Mesenchymal stem cell (in vitro differentiated cells and primary cell): ENCODE measurements around the gene PRDX5.
A peak's percentile ranks its signal among the peaks of the same experiment; 100 is the strongest.

Source experiments
- DNase-seq: peaks from one replicate; pipeline ENCODE4 v3.0.0-alpha.2; 2013
- H2AFZ ChIP-seq: one replicate; pipeline ENCODE4 v1.6.1; 2013; ENCODE audit warnings: low read depth, mild to moderate bottlenecking, control low read depth, inconsistent platforms, low read length, moderate library complexity
- H2AK5ac ChIP-seq: 2 replicates; pipeline ENCODE4 v1.6.1; 2013; ENCODE audit warnings: low read length, moderate library complexity, mild to moderate bottlenecking, inconsistent platforms; ENCODE audit not compliant: severe bottlenecking
- H2BK120ac ChIP-seq: one replicate; pipeline ENCODE4 v1.6.1; 2013; ENCODE audit warnings: low read depth, mild to moderate bottlenecking, inconsistent platforms, low read length, moderate library complexity
- H2BK12ac ChIP-seq, 2 experiments: one replicate each; pipeline ENCODE4 v1.6.1; 2013; ENCODE audit warnings: inconsistent platforms in 2 of 2, low read length in 2 of 2, mild to moderate bottlenecking in 2 of 2, moderate library complexity in 2 of 2, control low read depth in 1 of 2
- H2BK15ac ChIP-seq: one replicate; pipeline ENCODE4 v1.6.1; 2013; ENCODE audit warnings: mild to moderate bottlenecking, low read depth, inconsistent platforms; ENCODE audit not compliant: poor library complexity, severe bottlenecking
- H2BK5ac ChIP-seq: 2 replicates; pipeline ENCODE4 v1.6.1; 2013; ENCODE audit warnings: low read depth, mild to moderate bottlenecking, low read length, control low read depth, inconsistent platforms; ENCODE audit not compliant: poor library complexity, severe bottlenecking
- H3K14ac ChIP-seq, 2 experiments: one replicate each; pipeline ENCODE4 v1.6.1; 2013; ENCODE audit warnings: inconsistent platforms in 2 of 2, low read length in 2 of 2, control low read depth in 1 of 2, mild to moderate bottlenecking in 1 of 2, moderate library complexity in 1 of 2
- H3K18ac ChIP-seq, 2 experiments: one replicate each; pipeline ENCODE4 v1.6.1; 2013; ENCODE audit warnings: inconsistent platforms in 2 of 2, low read length in 2 of 2, control low read depth in 1 of 2, low read depth in 1 of 2, mild to moderate bottlenecking in 1 of 2
- H3K23ac ChIP-seq, 2 experiments: one replicate each; pipeline ENCODE4 v1.6.1; 2013; ENCODE audit warnings: inconsistent platforms in 2 of 2, low read length in 2 of 2, mild to moderate bottlenecking in 2 of 2, moderate library complexity in 2 of 2, control low read depth in 1 of 2
- H3K27ac ChIP-seq: 2 replicates; pipeline ENCODE4 v1.5.1; 2013; ENCODE audit warnings: mild to moderate bottlenecking, moderate library complexity, low read length, control low read depth, inconsistent platforms; ENCODE audit not compliant: poor library complexity, severe bottlenecking
- H3K27me3 ChIP-seq, 2 experiments: 2 replicates each; pipeline versions ENCODE4 v1.6.1 to v1.7.0; 2013; ENCODE audit warnings: low read length in 2 of 2, mild to moderate bottlenecking in 2 of 2, moderate library complexity in 2 of 2, control low read depth in 1 of 2, inconsistent platforms in 1 of 2; ENCODE audit not compliant: control insufficient read depth in 1 of 2, insufficient read depth in 1 of 2
- H3K36me3 ChIP-seq, 2 experiments: 2 replicates each; pipeline versions ENCODE4 v1.6.1 to v1.7.0; 2013; ENCODE audit warnings: low read length in 2 of 2, control low read depth in 1 of 2, inconsistent platforms in 1 of 2, low read depth in 1 of 2, mild to moderate bottlenecking in 1 of 2; ENCODE audit not compliant: insufficient read depth in 2 of 2, control insufficient read depth in 1 of 2
- H3K4ac ChIP-seq, 2 experiments: one replicate each; pipeline ENCODE4 v1.6.1; 2013; ENCODE audit warnings: inconsistent platforms in 2 of 2, low read length in 2 of 2, mild to moderate bottlenecking in 2 of 2, moderate library complexity in 2 of 2, control low read depth in 1 of 2, low read depth in 1 of 2
- H3K4me1 ChIP-seq: 2 replicates; pipeline ENCODE4 v1.6.1; 2013; ENCODE audit warnings: low read depth, low read length, control low read depth; ENCODE audit not compliant: control insufficient read depth, insufficient read depth
- H3K4me2 ChIP-seq: 2 replicates; pipeline ENCODE4 v1.6.1; 2013; ENCODE audit warnings: low read length, mild to moderate bottlenecking, inconsistent platforms; ENCODE audit not compliant: poor library complexity, severe bottlenecking
- H3K4me3 ChIP-seq, 2 experiments: 2 replicates each; pipeline versions ENCODE4 v1.5.1 to v1.7.0; 2013; ENCODE audit warnings: low read length in 2 of 2, mild to moderate bottlenecking in 2 of 2, control low read depth in 1 of 2, low read depth in 1 of 2; ENCODE audit not compliant: insufficient read depth in 1 of 2
- H3K79me1 ChIP-seq: replicated peaks from 2 replicates; pipeline ENCODE4 v1.6.1; 2013; ENCODE audit warnings: mild to moderate bottlenecking, control low read depth, low read length, inconsistent platforms; ENCODE audit not compliant: poor library complexity, severe bottlenecking
- H3K9ac ChIP-seq: 2 replicates; pipeline ENCODE4 v1.7.0; 2013; ENCODE audit warnings: mild to moderate bottlenecking, low read length, moderate library complexity
- H3K9me3 ChIP-seq: 2 replicates; pipeline ENCODE4 v1.7.0; 2013; ENCODE audit warnings: mild to moderate bottlenecking, low read length; ENCODE audit not compliant: control insufficient read depth
- H4K8ac ChIP-seq: one replicate; pipeline ENCODE4 v1.6.1; 2013; ENCODE audit warnings: inconsistent platforms, mild to moderate bottlenecking, low read length, moderate library complexity
- H4K91ac ChIP-seq: one replicate; pipeline ENCODE4 v1.6.1; 2013; ENCODE audit warnings: mild to moderate bottlenecking, low read length, inconsistent platforms
- WGBS: methylation state at CpG from one replicate; pipeline ENCODE4 v1.1.7; 2013; ENCODE audit warnings: mixed read lengths; 5-methylcytosine and 5-hydroxymethylcytosine counted together

Gene PRDX5

DNA sequence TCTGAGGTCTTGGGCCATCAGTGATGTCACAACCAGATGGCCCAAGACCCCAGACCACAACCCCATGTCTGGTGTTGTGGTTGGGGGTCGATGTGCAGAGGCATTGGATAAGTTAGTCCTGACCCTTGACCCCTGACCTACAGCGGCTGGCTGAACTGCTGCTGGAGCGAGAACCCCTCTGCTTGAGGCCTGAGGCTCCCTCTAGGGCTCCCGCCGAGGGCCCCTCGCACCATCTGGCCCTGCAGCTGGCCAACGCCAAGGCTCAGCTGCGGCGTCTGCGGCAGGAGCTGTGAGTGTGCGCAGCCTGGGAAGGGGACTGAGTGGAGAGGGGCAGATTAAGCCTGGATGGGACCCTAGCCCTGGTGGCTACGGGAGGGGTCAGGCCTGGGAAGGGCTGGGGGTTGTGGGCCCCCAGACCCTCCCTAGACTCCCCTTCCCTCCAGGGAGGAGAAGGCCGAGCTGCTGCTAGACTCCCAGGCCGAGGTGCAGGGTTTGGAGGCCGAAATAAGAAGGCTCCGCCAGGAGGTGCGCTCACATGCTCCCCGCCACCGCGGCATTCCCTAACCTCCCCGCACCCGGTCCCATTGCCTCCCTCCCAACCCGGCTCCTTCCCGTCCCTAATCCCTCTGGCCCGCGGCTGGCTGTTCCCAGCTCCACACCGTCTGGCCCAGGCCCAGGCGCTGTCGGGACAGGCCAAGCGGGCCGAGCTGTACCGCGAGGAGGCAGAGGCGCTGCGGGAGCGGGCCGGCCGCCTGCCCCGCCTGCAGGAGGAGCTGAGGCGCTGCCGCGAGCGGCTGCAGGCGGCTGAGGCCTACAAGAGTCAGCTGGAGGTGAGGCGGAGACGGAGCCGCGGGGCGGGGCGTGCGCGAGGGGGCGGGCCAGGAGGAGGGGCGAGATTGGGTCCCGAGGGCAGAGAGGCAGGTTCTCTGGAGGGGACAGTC is 24.2 kb downstream of the PRDX5 start:
- Histone ChIP-seq H3K18ac (peak overlapping the region; percentile 31 to 96), H3K23ac (peak overlapping the region in 1 of 2 experiments; percentile 35), H3K9ac (peak overlapping the region; percentile 82), H4K91ac (peak overlapping the region; percentile 22), H3K4me1 (peaks cover 14% of the 10 kb centered on the region), H3K79me1 (no peaks in the 10 kb centered on the region), H3K4me3 (peak overlapping the region; percentile 34 to 58), H3K14ac (peak overlapping the region in 1 of 2 experiments; percentile 75), H4K8ac (peak overlapping the region; percentile 97), H3K27ac (no peak overlapping the region), H2AK5ac (peak overlapping the region; percentile 68), H2BK120ac (peak overlapping the region; percentile 22), H2BK5ac (no peak overlapping the region), H3K9me3 (no peaks in the 10 kb centered on the region), H3K27me3 (peaks cover 0 to 14% of the 10 kb centered on the region in 2 experiments), H2BK12ac (peak overlapping the region; percentile 28 to 89), H3K4ac (peak overlapping the region; percentile 15 to 81), H2BK15ac (no peak overlapping the region), H3K4me2 (peak overlapping the region; percentile 70), H3K36me3 (no peaks in the 10 kb centered on the region), H2AFZ (peak overlapping the region; percentile 73)
- peak; percentile 88 for DNase-seq
- WGBS: 22% methylated on average over 54 of the region's 55 CpGs

DNA sequence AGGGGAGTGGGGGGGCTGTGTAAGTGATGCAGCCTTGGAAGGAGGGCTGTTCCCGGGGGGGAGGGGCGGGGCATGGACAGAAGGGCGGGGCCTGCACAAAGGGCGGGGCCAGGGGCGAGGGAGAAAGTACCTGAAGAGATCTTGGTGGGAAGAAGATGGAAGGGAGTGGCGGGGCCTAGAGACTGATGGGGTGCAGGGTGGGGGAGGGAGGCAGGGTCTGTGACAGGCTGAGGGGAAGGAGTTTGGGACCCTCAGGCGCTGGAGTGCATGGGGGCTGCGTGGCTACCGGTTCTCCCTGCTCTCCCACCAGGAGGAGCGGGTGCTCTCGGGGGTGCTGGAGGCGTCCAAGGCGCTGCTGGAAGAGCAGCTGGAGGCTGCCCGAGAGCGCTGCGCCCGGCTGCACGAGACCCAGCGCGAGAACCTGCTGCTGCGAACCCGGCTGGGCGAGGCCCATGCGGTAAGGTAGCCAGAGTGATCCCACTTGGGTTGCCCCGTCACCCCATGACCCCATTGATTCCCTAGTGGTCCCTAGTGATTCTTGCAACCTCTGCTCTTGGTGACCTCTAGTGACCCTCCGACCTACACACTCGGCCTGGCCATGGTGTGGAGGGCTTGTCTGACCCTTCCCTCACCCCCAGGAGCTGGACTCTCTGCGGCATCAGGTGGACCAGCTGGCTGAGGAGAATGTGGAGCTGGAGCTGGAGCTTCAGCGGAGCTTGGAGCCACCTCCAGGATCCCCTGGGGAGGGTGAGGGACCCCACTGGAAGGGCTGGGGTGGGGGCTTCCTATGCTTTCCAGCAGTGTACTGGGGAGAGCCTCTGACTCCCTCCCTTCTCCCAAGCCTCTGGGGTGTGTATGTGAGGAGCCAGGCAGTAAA is 25.2 kb downstream of the PRDX5 start:
- Histone ChIP-seq H3K23ac (no peak overlapping the region), H3K4me3 (peak overlapping the region in 1 of 2 experiments; percentile 34), H3K18ac (no peak overlapping the region), H2BK120ac (no peak overlapping the region), H2AFZ (no peak overlapping the region), H3K9me3 (no peaks in the 10 kb centered on the region), H3K4ac (no peak overlapping the region), H3K9ac (no peak overlapping the region), H2BK15ac (no peak overlapping the region), H2BK5ac (no peak overlapping the region), H3K36me3 (no peaks in the 10 kb centered on the region), H3K27ac (no peak overlapping the region), H3K27me3 (peaks cover 0 to 15% of the 10 kb centered on the region in 2 experiments), H3K14ac (no peak overlapping the region), H3K4me1 (peaks cover 14% of the 10 kb centered on the region), H2AK5ac (no peak overlapping the region), H3K4me2 (no peak overlapping the region), H2BK12ac (peak overlapping the region in 1 of 2 experiments; percentile 31), H4K8ac (no peak overlapping the region), H3K79me1 (no peaks in the 10 kb centered on the region), H4K91ac (peak overlapping the region; percentile 32)
- 68% methylated on average over 28 of the region's 29 CpGs for WGBS
- DNase-seq: no peak

DNA sequence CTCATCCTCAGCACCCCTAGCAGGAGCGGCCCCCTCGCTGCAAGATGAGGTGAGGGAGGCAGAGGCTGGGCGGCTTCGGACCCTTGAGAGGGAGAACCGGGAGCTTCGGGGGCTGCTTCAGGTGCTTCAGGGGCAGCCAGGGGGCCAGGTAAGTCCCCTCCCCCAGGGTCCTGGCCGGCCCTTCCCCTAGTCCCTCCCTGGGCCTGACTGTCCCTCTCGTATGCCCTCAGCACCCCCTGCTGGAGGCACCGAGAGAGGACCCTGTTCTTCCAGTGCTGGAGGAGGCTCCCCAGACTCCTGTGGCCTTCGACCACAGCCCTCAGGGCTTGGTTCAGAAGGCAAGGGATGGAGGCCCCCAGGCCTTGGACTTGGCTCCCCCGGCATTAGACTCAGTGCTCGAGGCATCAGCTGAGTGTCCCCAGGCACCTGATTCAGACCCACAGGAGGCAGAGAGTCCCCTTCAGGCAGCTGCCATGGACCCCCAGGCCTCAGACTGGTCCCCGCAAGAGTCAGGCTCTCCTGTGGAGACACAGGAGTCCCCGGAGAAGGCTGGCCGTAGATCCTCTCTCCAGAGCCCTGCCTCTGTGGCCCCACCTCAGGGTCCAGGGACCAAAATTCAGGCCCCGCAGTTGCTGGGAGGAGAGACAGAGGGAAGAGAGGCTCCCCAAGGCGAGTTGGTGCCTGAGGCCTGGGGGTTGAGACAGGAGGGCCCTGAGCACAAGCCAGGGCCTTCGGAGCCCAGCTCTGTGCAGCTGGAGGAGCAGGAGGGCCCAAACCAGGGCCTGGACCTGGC is 26.0 kb downstream of the PRDX5 start:
- no peak overlapping the region for H3K23ac ChIP-seq
- no peak overlapping the region for H4K8ac ChIP-seq
- H3K18ac ChIP-seq: no peak overlapping the region
- peaks cover 0 to 15% of the 10 kb centered on the region in 2 experiments for H3K27me3 ChIP-seq
- H2BK12ac ChIP-seq: no peak overlapping the region
- no peak overlapping the region for H3K4ac ChIP-seq
- DNase-seq: no peak
- 84% methylated on average over 18 of the region's 18 CpGs for WGBS
- H3K9ac ChIP-seq: no peak overlapping the region
- H3K9me3 ChIP-seq: no peaks in the 10 kb centered on the region
- peak overlapping the region; percentile 32 for H4K91ac ChIP-seq
- no peak overlapping the region for H2AK5ac ChIP-seq
- no peak overlapping the region for H2BK120ac ChIP-seq
- no peaks in the 10 kb centered on the region for H3K36me3 ChIP-seq
- no peak overlapping the region for H3K4me2 ChIP-seq
- no peak overlapping the region for H3K4me3 ChIP-seq
- H3K27ac ChIP-seq: no peak overlapping the region
- H3K14ac ChIP-seq: no peak overlapping the region
- H2BK15ac ChIP-seq: no peak overlapping the region
- peaks cover 17% of the 10 kb centered on the region for H3K4me1 ChIP-seq
- no peaks in the 10 kb centered on the region for H3K79me1 ChIP-seq
- no peak overlapping the region for H2BK5ac ChIP-seq
- no peak overlapping the region for H2AFZ ChIP-seq
